ENCODE results near the gene SOX21.
"Not testable (repeated sequence)": the region's sequence is repeated elsewhere in the genome, so short reads cannot be mapped to it uniquely, and the experiment has no call there.

Gene SOX21

DNA sequence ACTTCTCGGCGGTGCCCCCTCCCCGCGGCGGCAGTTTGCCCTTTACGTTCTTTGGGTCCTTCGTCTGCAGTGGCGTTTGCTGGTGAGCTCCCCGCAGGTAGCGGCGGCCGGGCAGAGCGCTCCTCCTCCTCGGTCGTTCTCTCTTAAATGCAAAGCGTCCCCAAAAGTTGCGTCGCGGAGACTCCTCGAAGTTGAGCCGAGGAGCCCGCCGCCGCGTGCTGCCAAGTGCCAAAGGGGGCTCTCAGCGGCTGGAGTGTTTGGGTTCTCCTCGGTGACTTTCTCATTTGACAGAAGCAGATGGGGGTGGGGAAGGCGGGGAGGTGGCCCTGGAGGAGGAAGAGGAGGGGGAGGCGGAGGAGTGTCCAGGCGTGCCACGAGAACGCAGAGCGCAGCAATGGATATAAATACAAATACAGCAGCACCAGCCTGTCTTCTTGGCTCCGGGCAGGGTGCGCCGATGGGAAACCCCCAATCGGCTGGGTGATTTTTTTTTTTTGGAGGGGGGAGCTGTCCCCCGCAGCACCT, at the start of gene SOX21:
SOX21 (minus strand) TSS at position 259 of the 525 bp plus-strand sequence. CDS start 496 bp downstream, outside the sequence.
- peak in 43 of 56 donors; percentile 5 to 68 (median 40) for DNase-seq

- DNase-seq = no peak
Observed at GRCh38 chr13:94761407-94761806, 49.1 kb upstream of the SOX21 start.

DNA sequence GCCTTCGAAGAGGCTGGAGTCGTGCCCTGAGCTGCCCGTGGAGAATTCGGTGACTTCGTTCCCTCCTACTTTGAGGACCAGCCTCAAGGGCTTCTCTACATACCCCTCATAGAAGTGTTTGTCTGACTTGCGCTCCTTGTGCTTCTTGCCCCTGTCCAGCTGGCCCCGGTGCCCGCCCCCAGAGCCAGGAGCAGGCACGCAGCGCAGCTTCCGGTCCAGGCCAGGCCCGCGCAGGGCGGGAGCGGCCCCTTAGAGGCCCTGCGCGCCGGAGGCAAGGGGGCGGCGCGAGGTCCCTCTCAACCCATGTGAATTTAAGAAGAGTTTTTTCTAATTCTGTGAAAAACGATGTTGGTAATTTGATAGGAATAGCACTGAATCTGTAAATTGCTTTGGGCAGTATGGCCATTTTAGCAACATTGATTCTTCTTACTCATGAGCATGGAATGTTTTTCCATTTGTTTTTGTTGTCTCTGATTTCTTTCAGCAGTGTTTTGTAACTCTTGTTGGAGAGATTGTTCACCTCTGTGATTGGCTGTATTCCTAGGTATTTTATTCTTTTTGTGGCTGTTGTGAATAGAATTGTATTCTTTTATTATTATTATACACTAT, 46.9 kb upstream of the SOX21 start:
- DNase-seq = no peak

- no peak for DNase-seq
Observed at GRCh38 chr13:94758436-94758960, 46.2 kb upstream of the SOX21 start.

GRCh38 chr13:94753327-94753726, 41.0 kb upstream of the SOX21 start:
- no peak for DNase-seq

DNA sequence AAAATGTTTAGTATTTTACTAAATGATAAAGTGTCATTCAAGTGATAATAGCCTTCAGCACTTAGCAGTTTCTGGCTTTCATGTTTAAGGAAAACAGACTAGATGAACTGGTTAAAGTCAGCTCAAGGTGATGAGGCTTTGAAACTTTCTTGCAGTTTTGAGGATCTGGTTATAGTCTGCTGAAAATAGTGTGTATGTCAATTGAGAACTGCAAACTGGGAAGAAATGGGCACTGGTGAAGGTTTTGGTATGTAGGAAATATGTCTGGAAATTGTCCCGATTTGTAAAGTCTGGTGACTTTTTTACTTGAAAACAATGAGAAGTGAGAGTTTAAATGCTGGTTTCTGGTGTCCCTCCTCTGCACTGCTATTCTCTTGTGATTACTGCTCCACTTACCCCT, 36.8 kb upstream of the SOX21 start:
- no peak for DNase-seq

- DNase-seq = no peak
Observed at GRCh38 chr13:94739235-94739634, 26.9 kb upstream of the SOX21 start.

- DNase-seq = no peak
Observed at GRCh38 chr13:94731028-94731427, 18.7 kb upstream of the SOX21 start.

DNA sequence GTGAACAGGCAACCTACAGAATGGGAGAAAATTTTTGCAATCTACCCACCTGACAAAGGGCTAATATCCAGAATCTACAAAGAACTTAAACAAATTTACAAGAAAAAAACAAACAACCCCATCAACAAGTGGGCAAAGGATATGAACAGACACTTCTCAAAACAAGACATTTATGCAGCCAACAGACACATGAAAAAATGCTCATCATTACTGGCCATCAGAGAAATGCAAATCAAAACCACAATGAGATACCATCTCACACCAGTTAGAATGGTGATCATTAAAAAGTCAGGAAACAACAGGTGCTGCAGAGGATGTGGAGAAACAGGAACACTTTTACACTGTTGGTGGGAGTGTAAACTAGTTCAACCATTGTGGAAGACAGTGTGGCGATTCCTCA, 17.6 kb upstream of the SOX21 start:
- DNase-seq = not testable (repeated sequence)

GRCh38 chr13:94726425-94726824, 14.1 kb upstream of the SOX21 start:
- no peak for DNase-seq

DNA sequence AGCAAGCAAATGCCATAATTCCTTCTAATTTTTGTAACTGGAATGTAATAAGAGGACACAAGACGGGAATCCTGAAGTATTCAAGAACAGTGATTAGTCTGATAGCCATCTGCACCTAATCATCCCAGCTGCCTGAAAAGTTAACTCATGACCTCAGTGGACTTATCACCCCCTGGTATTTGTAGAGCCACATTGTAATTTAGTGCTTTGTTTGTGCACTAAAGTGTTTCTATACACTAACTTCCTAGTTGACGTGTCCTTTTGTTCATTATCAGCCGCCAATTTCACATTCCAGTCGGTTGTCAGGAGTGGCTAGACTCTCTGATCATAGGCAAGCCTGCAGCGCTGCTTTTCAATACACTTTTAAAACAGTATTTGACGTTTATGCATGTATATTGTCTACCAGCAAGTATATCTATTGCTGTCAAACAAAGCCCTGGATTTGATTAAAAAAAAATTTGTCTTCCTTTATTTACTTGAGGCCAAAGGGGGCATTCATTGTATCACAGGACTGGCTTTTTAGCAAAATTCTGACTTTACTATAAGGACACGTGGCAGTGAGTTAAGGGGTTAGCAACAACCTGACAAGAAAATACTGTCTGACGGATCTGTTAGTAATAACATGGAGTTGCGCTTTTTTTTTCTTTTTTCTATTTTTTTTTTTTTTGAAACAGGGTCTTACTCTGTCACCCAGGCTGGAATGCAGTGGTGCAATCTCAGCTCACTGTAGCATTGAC, 10.4 kb upstream of the SOX21 start:
- DNase-seq = no peak

- DNase-seq = not testable (repeated sequence)
Observed at GRCh38 chr13:94718697-94719096, 6.4 kb upstream of the SOX21 start.

DNA sequence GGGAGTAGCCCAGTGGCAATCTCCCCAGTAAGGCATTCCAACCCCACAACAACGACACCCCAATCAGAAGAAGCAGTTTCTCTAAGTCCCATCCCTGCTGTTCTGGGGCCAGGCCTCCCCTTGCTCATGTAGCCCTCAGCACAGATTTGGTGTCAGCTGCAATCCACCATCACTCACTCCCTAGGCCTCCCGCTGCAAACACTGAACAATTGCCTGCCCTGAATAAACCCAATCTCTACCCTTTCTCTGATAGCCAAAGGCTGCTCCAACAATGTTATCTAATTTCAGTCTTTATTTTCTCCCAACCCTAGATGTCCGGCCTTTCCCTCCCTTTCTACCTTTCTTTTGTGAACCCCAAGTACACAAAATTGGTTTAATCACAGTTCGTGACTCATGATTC, 5.6 kb upstream of the SOX21 start:
- DNase-seq = no peak

- DNase-seq = no peak
Observed at GRCh38 chr13:94716016-94716415, 3.7 kb upstream of the SOX21 start.

- DNase-seq = peak in 3 of 56 donors; percentile 37 to 53 (median 52)
Observed at GRCh38 chr13:94713561-94714182, 1.3 kb upstream of the SOX21 start.

- DNase-seq = peak in 42 of 56 donors; percentile 8 to 77 (median 54)
Observed at GRCh38 chr13:94712812-94713560, 641 bp upstream of the SOX21 start.

- DNase-seq = peak in 9 of 56 donors; percentile 12 to 60 (median 23)
Observed at GRCh38 chr13:94711561-94712286, 621 bp downstream of the SOX21 start.

DNA sequence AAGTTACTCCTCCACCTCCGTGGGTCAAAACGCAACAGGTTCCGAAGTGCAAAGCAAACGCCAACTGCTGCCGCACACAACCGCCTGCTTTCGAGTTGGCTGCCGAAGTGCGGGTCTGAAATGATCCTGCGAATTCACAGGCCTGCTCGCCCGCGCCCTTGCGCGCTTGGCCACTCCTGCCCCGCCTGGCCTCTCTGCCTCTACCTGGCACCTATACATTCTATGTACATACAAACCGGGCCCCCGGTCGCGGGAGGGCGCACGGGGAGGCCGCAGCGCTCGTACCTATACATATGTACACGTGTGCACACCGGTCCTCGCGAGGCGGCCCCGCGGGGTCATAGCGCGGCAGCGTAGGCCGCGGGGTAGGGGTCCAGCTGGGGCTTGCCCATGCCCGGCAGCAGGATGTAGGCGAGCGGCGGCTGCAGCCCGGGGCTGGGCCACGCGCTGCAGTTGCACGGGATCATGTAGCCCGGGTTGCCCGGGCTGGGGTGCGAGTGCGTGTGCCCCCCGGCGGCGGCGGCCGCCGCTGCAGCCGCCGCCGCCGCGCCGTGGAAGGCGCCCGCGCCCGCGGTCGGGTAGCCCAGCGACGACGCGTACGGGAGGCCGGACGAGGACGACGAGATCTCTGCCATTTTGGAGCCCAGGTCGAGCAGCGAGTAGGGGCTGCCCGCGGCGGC, 1.3 kb downstream of the SOX21 start:
- DNase-seq = peak in 20 of 56 donors; percentile 10 to 62 (median 44)

GRCh38 chr13:94710065-94710781, 2.1 kb downstream of the SOX21 start:
- peak in 16 of 56 donors; percentile 9 to 48 (median 32) for DNase-seq

Data from amygdala (tissue), 56 donors.